GM21529 (cell line): ENCODE results near the gene MAP2K5.

Experiments used
- ATAC-seq: cut with Tn5 transposase; IDR thresholded peaks from one replicate; pipeline ENCODE4 v1.9.1; 2021; ENCODE audit not compliant: unreplicated experiment

The MAP2K5 gene

GRCh38 chr15:67801926-67802914 is 259.7 kb downstream of the MAP2K5 start:
- no peak for ATAC-seq

GRCh38 chr15:67803299-67803698 is 260.8 kb downstream of the MAP2K5 start:
- ATAC-seq = no peak

DNA sequence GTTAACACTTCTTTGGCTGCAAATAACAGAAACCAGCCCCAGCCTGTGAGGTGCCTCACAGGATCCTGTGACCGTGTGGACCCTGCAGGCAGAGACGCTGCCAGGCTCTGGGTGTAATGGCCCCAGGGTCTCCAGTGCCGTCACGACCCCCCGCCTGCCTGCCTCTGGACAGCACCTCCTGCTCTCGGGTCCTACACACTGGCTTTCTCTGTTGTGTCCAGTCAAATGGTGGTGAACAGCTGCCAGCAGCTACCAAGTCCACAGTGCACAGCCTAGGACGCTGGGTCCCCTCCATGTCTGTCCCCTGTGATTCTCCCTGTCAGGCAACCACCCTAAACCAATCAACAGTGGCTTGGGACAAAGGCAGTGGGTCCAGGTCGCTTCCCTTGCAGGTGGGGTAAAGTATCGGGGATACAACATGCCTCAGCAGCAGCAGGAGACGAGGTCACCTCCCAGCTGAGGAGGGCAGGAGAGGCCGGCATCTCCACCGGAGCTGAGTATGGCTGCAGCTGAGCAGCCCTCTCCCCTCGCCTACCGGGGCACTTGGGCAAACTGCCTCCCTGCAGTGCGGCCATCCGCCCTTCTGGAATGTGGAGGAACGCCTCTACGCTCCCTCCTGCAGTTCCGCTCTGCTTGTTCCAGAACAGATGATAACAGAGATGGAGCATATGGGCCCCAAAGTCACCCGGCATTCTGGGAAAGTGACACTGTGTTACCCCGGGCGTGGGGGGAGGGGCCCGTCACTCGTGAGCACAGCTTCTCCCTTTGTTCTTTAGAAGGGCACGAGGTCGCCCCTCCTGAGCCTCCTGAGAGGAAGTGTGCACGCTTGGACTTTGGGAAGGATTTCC is 261.7 kb downstream of the MAP2K5 start:
- ATAC-seq = no peak

GRCh38 chr15:67805008-67805665 is 262.6 kb downstream of the MAP2K5 start:
- no peak for ATAC-seq

GRCh38 chr15:67805666-67806516 is 263.4 kb downstream of the MAP2K5 start:
- ATAC-seq = no peak

DNA sequence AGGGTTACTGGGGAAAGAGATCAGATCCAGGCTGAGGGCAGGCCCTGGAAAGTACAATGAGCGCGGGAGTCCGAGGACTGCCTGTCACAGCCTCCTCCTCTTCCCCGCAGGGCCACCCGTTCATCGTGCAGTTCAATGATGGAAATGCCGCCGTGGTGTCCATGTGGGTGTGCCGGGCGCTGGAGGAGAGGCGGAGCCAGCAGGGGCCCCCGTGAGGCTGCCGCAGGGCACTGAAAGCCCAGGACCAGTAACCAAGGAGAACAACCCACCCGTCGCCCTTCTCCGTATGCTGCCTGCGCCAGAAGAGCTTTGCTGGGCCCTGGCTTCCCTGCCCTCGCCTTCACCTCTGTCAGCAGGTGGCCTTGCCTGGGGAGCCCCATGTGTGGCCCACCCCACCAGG is 264.0 kb downstream of the MAP2K5 start:
- no peak for ATAC-seq

- no peak for ATAC-seq
These were observed 264.6 kb downstream of the MAP2K5 start for GRCh38 chr15:67807141-67807540.

GRCh38 chr15:67807836-67808235 is 265.3 kb downstream of the MAP2K5 start:
- no peak for ATAC-seq

DNA sequence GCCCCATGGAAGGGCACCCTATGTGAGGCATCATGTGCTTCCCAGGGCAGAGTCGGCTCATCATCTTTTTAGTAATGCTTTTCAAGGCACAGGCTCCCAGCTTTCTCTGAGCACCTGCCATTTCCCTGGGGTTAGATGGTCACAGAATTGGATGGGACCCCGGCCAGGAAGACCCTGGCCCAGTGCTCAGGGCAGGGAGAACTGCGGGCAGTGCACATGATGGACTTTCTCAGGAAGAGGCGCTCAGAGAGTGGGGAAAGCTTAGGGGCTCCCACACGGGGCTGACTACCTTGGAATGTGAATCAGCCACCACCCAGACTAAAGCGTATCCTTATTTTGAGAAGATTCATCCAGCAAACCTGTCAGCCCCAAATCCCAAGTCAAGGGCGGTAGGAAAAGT is 266.3 kb downstream of the MAP2K5 start:
- ATAC-seq = no peak

DNA sequence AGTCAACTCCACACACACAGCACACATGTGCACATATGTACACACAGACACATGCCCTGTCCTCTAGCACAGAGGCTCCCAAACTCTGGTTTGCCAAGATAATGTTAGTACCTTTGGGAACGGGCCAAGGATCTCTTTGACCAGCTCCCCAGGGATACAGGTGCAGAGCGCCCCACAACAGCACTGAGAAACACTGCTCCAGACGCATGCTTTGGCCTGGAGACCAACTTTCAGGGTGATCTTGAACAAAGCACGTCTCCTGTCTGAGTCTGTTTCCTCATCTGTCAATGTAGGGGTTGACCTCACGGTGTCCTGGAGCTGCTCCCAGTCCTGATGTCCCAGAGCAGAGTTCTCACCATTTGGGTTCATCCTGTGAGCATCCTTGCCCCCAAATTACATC is 266.9 kb downstream of the MAP2K5 start:
- ATAC-seq = no peak

DNA sequence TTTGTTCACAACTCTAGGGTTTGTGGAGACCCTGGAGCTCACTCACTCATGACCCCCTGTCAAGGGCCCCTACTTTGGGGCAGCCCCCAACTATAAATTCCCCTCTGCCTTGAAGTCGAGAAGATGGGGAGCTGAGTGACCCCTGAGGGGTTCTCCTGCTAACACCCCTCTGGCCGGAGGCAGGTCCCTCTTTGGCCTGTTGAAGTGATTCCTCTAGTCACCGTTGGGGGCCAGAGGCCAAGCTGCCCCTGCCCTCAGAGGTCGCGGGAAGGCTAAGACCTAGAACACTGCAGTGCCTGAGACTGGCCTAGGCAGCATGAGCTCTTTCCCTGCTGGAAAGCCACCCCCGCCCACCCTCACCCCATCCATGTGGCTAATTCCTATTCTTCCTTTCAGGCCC is 267.4 kb downstream of the MAP2K5 start:
- ATAC-seq = no peak

GRCh38 chr15:67812241-67812644 is 269.7 kb downstream of the MAP2K5 start:
- no peak for ATAC-seq

DNA sequence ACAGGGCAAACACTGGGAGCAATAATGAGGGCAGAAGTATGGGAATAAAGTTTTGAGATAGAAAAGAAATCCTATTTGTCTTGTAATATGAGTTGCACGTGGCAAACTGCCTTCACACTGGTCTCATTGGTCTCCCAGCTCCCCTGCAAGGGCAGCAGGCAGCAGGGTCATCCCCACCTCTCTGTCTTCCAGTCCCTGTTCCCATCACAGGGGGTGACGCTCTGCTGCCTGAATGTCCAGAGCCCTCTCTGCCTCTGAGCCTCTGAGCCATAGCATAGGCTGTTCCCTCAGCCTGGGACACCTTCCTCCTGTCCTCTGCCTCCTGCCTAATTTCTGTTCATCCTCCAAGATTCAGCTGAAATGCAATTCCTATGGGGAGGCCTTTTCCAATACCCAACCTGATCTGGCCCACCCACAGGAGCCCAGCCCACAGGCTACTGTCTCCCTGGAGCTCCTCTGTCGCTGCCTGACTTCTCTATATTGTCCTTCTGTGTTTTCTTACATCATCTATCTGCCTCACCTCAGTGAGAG is 270.7 kb downstream of the MAP2K5 start:
- ATAC-seq = no peak

GRCh38 chr15:67815036-67815592 is 272.6 kb downstream of the MAP2K5 start:
- ATAC-seq = no peak

DNA sequence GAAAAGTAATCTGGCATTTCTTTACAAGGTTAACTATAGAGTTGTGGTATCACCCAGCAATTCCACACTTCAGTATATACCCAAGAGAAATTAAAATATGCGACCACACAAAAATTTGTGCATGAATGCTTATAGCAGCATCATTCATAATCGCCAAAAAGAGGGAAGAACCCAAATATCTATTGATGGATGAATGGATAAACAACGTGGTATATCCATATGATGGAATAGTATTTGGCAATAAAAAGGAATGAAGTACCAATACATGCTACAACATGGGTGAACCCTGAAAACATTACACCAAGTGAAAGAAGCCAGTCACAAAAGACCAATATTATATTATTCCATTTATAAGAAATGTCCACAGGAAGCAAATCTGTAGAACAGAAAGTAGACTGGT is 274.2 kb downstream of the MAP2K5 start:
- ATAC-seq = no peak

GRCh38 chr15:67818464-67818863 is 276.0 kb downstream of the MAP2K5 start:
- no peak for ATAC-seq

GRCh38 chr15:67819636-67820035 is 277.1 kb downstream of the MAP2K5 start:
- ATAC-seq = no peak

- ATAC-seq = no peak
These were observed 277.9 kb downstream of the MAP2K5 start for GRCh38 chr15:67820122-67820991.
